ENCODE measurements around the gene MBD3.

The MBD3 gene

GRCh38 chr19:1555487-1556389 is 36.9 kb downstream of the MBD3 start:
- TF ChIP-seq ZNF423 (tag by site-specific recombination; IDR thresholded peaks at IDR 0.05): no peak
- TF ChIP-seq ZNF521 (tag by site-specific recombination; IDR thresholded peaks at IDR 0.05): no peak
- no peak for TF ChIP-seq ZNF623 (tag by site-specific recombination; IDR thresholded peaks at IDR 0.05)
- TF ChIP-seq, protein P1, sequence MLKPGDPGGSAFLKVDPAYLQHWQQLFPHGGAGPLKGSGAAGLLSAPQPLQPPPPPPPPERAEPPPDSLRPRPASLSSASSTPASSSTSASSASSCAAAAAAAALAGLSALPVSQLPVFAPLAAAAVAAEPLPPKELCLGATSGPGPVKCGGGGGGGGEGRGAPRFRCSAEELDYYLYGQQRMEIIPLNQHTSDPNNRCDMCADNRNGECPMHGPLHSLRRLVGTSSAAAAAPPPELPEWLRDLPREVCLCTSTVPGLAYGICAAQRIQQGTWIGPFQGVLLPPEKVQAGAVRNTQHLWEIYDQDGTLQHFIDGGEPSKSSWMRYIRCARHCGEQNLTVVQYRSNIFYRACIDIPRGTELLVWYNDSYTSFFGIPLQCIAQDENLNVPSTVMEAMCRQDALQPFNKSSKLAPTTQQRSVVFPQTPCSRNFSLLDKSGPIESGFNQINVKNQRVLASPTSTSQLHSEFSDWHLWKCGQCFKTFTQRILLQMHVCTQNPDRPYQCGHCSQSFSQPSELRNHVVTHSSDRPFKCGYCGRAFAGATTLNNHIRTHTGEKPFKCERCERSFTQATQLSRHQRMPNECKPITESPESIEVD (tag by site-specific recombination; IDR thresholded peaks at IDR 0.05): no peak
- TF ChIP-seq ZBTB21 (tag by site-specific recombination; IDR thresholded peaks at IDR 0.05): no peak
- no peak for TF ChIP-seq ZNF658 (tag by site-specific recombination; IDR thresholded peaks at IDR 0.05)
- no peak for TF ChIP-seq ZBTB7A (tag by site-specific recombination; IDR thresholded peaks at IDR 0.05; ENCODE audit: low read depth)
- TF ChIP-seq ZNF76 (tag by site-specific recombination; IDR thresholded peaks at IDR 0.05; ENCODE audit: borderline replicate concordance, low read depth): no peak
- no peak for TF ChIP-seq ZNF596 (tag by site-specific recombination; IDR thresholded peaks at IDR 0.05)
- no peak for TF ChIP-seq ZNF785 (tag by site-specific recombination; IDR thresholded peaks at IDR 0.05)
- no peak for TF ChIP-seq ZEB2 (tag by site-specific recombination; IDR thresholded peaks at IDR 0.05)
- no peak for TF ChIP-seq ZNF114 (tag by site-specific recombination; IDR thresholded peaks at IDR 0.05)
- Histone ChIP-seq H3K4me1 (ENCODE audit: control insufficient read depth, insufficient read depth, low read length) (no peaks in the 10 kb centered on the region), H3K4me3 (ENCODE audit: low read depth, low read length) (no peak overlapping the region), H3K36me3 (ENCODE audit: control insufficient read depth in 2 of 2, insufficient read depth in 1 of 2, low read length in 2 of 2) (peaks cover 0 to 9% of the 10 kb centered on the region in 2 experiments; a peak in 1 of 3 replicates), H3K9me3 (ENCODE audit: control insufficient read depth, insufficient read depth, low read depth, low read length) (no peaks in the 10 kb centered on the region), H3K27ac (ENCODE audit: extremely low read depth, low read depth, low read length) (no peak overlapping the region)
- ChIA-PET POLR2A (no interaction called here), CTCF (no interaction called here)

DNA sequence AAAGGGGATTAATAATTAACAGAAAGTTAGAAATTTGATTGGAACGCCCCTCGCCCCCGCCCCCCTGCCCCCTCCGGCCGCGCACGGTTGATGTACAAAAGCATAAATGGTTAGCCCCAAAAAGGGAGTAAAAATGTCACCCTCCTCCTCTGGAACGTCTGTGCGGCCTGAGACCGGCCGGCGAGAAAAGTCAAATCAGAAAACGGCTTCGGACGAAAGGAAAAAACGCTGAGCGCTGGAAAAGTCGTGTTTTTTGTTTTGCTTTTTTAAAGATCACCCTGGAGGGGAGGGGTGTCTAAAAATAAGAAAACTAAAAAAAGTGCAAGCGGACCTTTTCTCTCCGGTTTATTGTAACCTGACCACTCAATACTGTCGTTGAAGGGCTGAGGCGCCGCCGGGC is 37.7 kb downstream of the MBD3 start:
- CTCF ChIA-PET: no interaction called here
- Histone ChIP-seq H3K36me3 (ENCODE audit: control insufficient read depth in 2 of 2, insufficient read depth in 1 of 2, low read length in 2 of 2) (peaks cover 0 to 9% of the 10 kb centered on the region in 2 experiments; a peak in 1 of 3 replicates), H3K4me1 (ENCODE audit: control insufficient read depth, insufficient read depth, low read length) (no peaks in the 10 kb centered on the region), H3K27ac (ENCODE audit: extremely low read depth, low read depth, low read length) (no peak overlapping the region), H3K9me3 (ENCODE audit: control insufficient read depth, insufficient read depth, low read depth, low read length) (no peaks in the 10 kb centered on the region), H3K4me3 (ENCODE audit: low read depth, low read length) (no peak overlapping the region)
- POLR2A ChIA-PET: no interaction called here
- no peak for TF ChIP-seq ZNF561 (tag by site-specific recombination; IDR thresholded peaks at IDR 0.05; ENCODE audit: borderline replicate concordance)
- no peak for TF ChIP-seq ZNF211 (tag by site-specific recombination; IDR thresholded peaks at IDR 0.05; ENCODE audit: low read depth)

DNA sequence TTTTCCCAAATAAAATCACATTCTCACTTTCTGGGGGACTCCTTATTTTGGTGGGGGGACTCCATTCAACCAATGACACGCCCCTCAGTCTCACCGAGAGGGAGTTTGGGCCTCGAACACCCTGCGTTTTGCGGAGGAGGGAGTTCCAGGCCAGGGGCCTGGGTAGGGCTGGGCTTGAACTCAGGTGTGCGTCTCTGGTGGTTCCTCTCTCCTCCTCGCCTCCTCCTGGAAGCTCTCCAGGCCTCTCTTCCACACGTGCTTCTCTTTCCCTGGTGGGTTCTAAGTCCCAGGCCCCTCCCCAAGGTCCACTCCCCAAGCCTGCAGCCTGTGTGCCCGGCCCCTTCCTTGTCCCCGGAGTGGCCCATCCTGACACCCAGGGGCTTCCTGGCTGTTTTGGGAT is 39.2 kb downstream of the MBD3 start:
- no peak overlapping the region for H3K4me3 ChIP-seq (ENCODE audit: low read depth, low read length)
- no peaks in the 10 kb centered on the region for H3K9me3 ChIP-seq (ENCODE audit: control insufficient read depth, insufficient read depth, low read depth, low read length)
- H3K27ac ChIP-seq (ENCODE audit: extremely low read depth, low read depth, low read length): no peak overlapping the region
- CTCF ChIA-PET: interaction anchor here (0.7 to 0.9 kb wide), 2 partner anchors 22 to 273 kb away, joined by 4 read pairs; no protein-coding TSS in a partner anchor
- POLR2A ChIA-PET: no interaction called here
- no peaks in the 10 kb centered on the region for H3K4me1 ChIP-seq (ENCODE audit: control insufficient read depth, insufficient read depth, low read length)
- H3K36me3 ChIP-seq (ENCODE audit: control insufficient read depth in 2 of 2, insufficient read depth in 1 of 2, low read length in 2 of 2): peaks cover 0 to 9% of the 10 kb centered on the region in 2 experiments; a peak in 1 of 3 replicates
- TF ChIP-seq ZBTB21 (tag by site-specific recombination; IDR thresholded peaks at IDR 0.05) (no peak), ZNF202 (tag by site-specific recombination; IDR thresholded peaks at IDR 0.05; ENCODE audit: borderline replicate concordance) (no peak), ZNF223 (tag by site-specific recombination; IDR thresholded peaks at IDR 0.05) (no peak), EGR2 (tag by site-specific recombination; IDR thresholded peaks at IDR 0.05; ENCODE audit: low read depth) (no peak), ZNF510 (tag by site-specific recombination; IDR thresholded peaks at IDR 0.05; ENCODE audit: insufficient replicate concordance) (no peak), ZNF501 (tag by site-specific recombination; IDR thresholded peaks at IDR 0.05) (no peak), ZBTB7A (tag by site-specific recombination; IDR thresholded peaks at IDR 0.05; ENCODE audit: low read depth) (no peak), ZBTB17 (tag by site-specific recombination; IDR thresholded peaks at IDR 0.05) (no peak), ZNF23 (tag by site-specific recombination; IDR thresholded peaks at IDR 0.05; ENCODE audit: borderline replicate concordance) (no peak), SCRT2 (tag by site-specific recombination; IDR thresholded peaks at IDR 0.05) (no peak), ZNF529 (tag by site-specific recombination; IDR thresholded peaks at IDR 0.05; ENCODE audit: insufficient replicate concordance) (no peak), GLI4 (tag by site-specific recombination; IDR thresholded peaks at IDR 0.05) (no peak), MEIS1 (CRISPR knock-in tag; IDR thresholded peaks at IDR 0.05; ENCODE audit: borderline replicate concordance) (no peak)

Measured in HEK293 (cell line).